Measurements from ENCODE around the gene MAPK1. TPM values are rescaled to one million over a fixed set of nuclear protein-coding genes. Genes with fewer than 3 reads are reported as not detected.

Gene MAPK1
- total and polyA plus RNA-seq, 9 of the 15 experiments (the other 6 are each of a cell fraction or from before 2014, with no cell fraction given) = 46.3 to 575 (median 283) TPM

DNA sequence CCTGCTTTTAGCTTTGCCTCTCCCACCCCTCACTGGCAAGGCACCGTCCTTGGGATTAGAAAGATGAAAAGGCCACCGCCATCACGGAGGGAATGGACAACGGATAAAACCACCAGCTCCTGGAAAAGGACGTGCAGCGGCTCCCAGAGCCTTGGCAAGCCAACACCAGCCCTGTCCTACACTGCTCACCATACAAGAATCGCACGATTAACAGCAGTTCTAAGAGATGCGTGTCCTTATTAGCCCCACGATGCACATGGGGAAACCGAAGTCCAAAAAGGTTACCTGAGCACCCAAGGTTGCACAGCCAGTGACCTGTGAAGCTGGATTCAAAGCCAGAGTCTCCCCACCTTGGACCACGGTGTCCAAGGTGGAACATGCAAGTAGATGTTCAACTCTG lies 139.2 kb downstream of the MAPK1 start:
- ChIA-PET POLR2A (interaction anchor here (0.6 to 5.3 kb wide), 14 partner anchors 9 to 87 kb away, joined by 3 to 53 read pairs (median 4); partner anchors contain the start of gene SDF2L1), CTCF (ENCODE audit: low intra/inter-chr PET ratio) (no interaction called here)
- ATAC-seq (peak; percentile 1; the same call in 1 of the 3 replicates), FAIRE-seq (no peak), DNase-seq (ENCODE audit: extremely low read depth in 1 of 4, low spot score in 3 of 4) (peak in 2 of 4 experiments; percentile 31 to 55)
- 2% methylated on average over 12 of the region's 12 CpGs for WGBS (ENCODE audit: insufficient coverage, low coverage, missing lambda C conversion rate)
- Histone ChIP-seq H3K9ac (ENCODE audit: insufficient read depth in 1 of 2, low read depth in 2 of 2, low read length in 2 of 2) (peak overlapping the region in 1 of 2 experiments; percentile 56; a peak in 2 of 4 replicates), H3K4me2 (ENCODE audit: insufficient read depth, low read length) (no peak overlapping the region), H3K27ac (ENCODE audit: extremely low read depth, low read depth, low read length) (no peak overlapping the region), H2AFZ (ENCODE audit: low read depth, low read length) (no peak overlapping the region), H3K4me1 (replicated peaks in 1 of 2; ENCODE audit: control insufficient read depth in 2 of 2, insufficient read depth in 2 of 2, low read length in 2 of 2) (peaks cover 0 to 13% of the 10 kb centered on the region in 2 experiments; a peak in 2 of 5 replicates), H3K9me1 (ENCODE audit: control insufficient read depth, insufficient read depth, low read length) (no peaks in the 10 kb centered on the region), H3K79me2 (ENCODE audit: control insufficient read depth, insufficient read depth, low read length) (no peaks in the 10 kb centered on the region), H3K4me3 (no peak overlapping the region), H3K27me3 (ENCODE audit: control insufficient read depth in 2 of 2, insufficient read depth in 2 of 2, low read length in 2 of 2) (peaks cover 48 to 87% of the 10 kb centered on the region in 2 experiments), H4K20me1 (replicated peaks; ENCODE audit: control insufficient read depth, insufficient read depth, low read length) (peaks cover 38% of the 10 kb centered on the region), H3K36me3 (ENCODE audit: control insufficient read depth, insufficient read depth, low read length) (no peaks in the 10 kb centered on the region), H3K9me3 (replicated peaks; ENCODE audit: control insufficient read depth, insufficient read depth, low read depth, low read length) (no peaks in the 10 kb centered on the region)
- in situ Hi-C loops (cut with MboI) = no loop called here
- TF ChIP-seq, protein P1, sequence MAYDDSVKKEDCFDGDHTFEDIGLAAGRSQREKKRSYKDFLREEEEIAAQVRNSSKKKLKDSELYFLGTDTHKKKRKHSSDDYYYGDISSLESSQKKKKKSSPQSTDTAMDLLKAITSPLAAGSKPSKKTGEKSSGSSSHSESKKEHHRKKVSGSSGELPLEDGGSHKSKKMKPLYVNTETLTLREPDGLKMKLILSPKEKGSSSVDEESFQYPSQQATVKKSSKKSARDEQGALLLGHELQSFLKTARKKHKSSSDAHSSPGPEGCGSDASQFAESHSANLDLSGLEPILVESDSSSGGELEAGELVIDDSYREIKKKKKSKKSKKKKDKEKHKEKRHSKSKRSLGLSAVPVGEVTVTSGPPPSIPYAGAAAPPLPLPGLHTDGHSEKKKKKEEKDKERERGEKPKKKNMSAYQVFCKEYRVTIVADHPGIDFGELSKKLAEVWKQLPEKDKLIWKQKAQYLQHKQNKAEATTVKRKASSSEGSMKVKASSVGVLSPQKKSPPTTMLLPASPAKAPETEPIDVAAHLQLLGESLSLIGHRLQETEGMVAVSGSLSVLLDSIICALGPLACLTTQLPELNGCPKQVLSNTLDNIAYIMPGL (CRISPR knock-in tag; IDR thresholded peaks at IDR 0.05) = peak; percentile 64; the same call in 1 of the 2 replicates
- TF ChIP-seq EZH2 (IDR thresholded peaks at IDR 0.05; ENCODE audit: borderline replicate concordance, low read depth, low read length) = peak; percentile 92; the same call in 1 of the 2 replicates
- no peak for TF ChIP-seq DDX20 (tag; IDR thresholded peaks at IDR 0.05; ENCODE audit: low read depth)
- BruUV-seq (replicated peaks) = no TSS peak
- intact Hi-C loops (cut with micrococcal nuclease) = loop anchor here (2.0 kb wide), 1 partner anchor 21 kb away; no protein-coding TSS in a partner anchor
